H1 (cell line): ENCODE data around the gene SLC2A4. TPM values are rescaled to one million over a fixed set of nuclear protein-coding genes. Genes with fewer than 3 reads are reported as not detected.

ENCODE experiments used
- BRCA1 ChIP-seq: IDR thresholded peaks from 2 replicates; pipeline ENCODE4 v1.6.1; 2012; ENCODE audit warnings: low read depth, low read length, improper control_type of control experiment
- CTCF ChIP-seq, 3 experiments: IDR thresholded peaks; 1 replicate in 2 of 3; 2 replicates in 1 of 3; pipeline versions ENCODE4 v1.5.1 to v1.6.1; 2011; ENCODE audit warnings: low read length in 3 of 3, mild to moderate bottlenecking in 3 of 3, inconsistent platforms in 2 of 3, low read depth in 1 of 3, moderate library complexity in 1 of 3; ENCODE audit not compliant: insufficient read depth in 1 of 3; ENCODE audit errors: control extremely low read depth in 1 of 3
- GABPA ChIP-seq: IDR thresholded peaks from 2 replicates; pipeline ENCODE4 v1.6.1; 2011; ENCODE audit warnings: mild to moderate bottlenecking, low read length, moderate library complexity, borderline replicate concordance; ENCODE audit not compliant: insufficient read depth
- GTF2F1 ChIP-seq: IDR thresholded peaks from 2 replicates; pipeline ENCODE4 v1.6.1; 2012; ENCODE audit warnings: low read depth, low read length, improper control_type of control experiment, borderline replicate concordance
- HDAC2 ChIP-seq, 2 experiments: fragments of 300-600 bp in 1 of 2; sonication (generic) in 1 of 2; IDR thresholded peaks; 2 replicates each; pipeline ENCODE4 v1.6.1; 2011 to 2012; ENCODE audit warnings: low read depth in 2 of 2, low read length in 2 of 2, mild to moderate bottlenecking in 2 of 2, moderate library complexity in 2 of 2, borderline replicate concordance in 1 of 2, inconsistent platforms in 1 of 2
- KDM1A ChIP-seq: fragments of 200-600, 300-600 bp; sonication (generic); IDR thresholded peaks from 2 replicates; pipeline ENCODE4 v1.7.1; 2016; ENCODE audit warnings: mild to moderate bottlenecking, low read length, borderline replicate concordance
- KDM4A ChIP-seq: IDR thresholded peaks from one replicate; pipeline ENCODE4 v1.7.1; 2012; ENCODE audit warnings: low read depth, mild to moderate bottlenecking, moderate library complexity, low read length, inconsistent platforms; ENCODE audit not compliant: severe bottlenecking
- NRF1 ChIP-seq: IDR thresholded peaks from 2 replicates; pipeline ENCODE4 v1.6.1; 2011; ENCODE audit warnings: mild to moderate bottlenecking, low read depth, low read length, improper control_type of control experiment
- POLR2A ChIP-seq, 2 experiments: IDR thresholded peaks; 1 replicate in 1 of 2; 2 replicates in 1 of 2; pipeline ENCODE4 v1.6.1; 2011; ENCODE audit warnings: low read depth in 2 of 2, low read length in 2 of 2, mild to moderate bottlenecking in 2 of 2; ENCODE audit errors: control extremely low read depth in 1 of 2
- RBBP5 ChIP-seq: IDR thresholded peaks from 2 replicates; pipeline ENCODE4 v1.7.1; 2012; ENCODE audit warnings: low read depth, mild to moderate bottlenecking, inconsistent platforms, low read length, moderate library complexity, borderline replicate concordance
- RXRA ChIP-seq: IDR thresholded peaks from 2 replicates; pipeline ENCODE4 v1.6.1; 2011; ENCODE audit warnings: low read depth, mild to moderate bottlenecking, low read length, moderate library complexity; ENCODE audit not compliant: insufficient read depth
- SAP30 ChIP-seq: fragments of 300-600 bp; sonication (generic); IDR thresholded peaks from 2 replicates; pipeline ENCODE4 v1.7.1; 2012; ENCODE audit warnings: low read length, moderate library complexity, mild to moderate bottlenecking, inconsistent platforms; ENCODE audit not compliant: insufficient read depth, insufficient replicate concordance
- SP2 ChIP-seq: IDR thresholded peaks from 2 replicates; pipeline ENCODE4 v1.6.1; 2012; ENCODE audit warnings: mild to moderate bottlenecking, low read length, inconsistent platforms
- SRF ChIP-seq: IDR thresholded peaks from 2 replicates; pipeline ENCODE4 v1.6.1; 2011; ENCODE audit warnings: mild to moderate bottlenecking, low read depth, low read length, moderate library complexity
- TAF1 ChIP-seq: IDR thresholded peaks from 2 replicates; pipeline ENCODE4 v1.6.1; 2011; ENCODE audit warnings: mild to moderate bottlenecking, low read depth, low read length
- TCF12 ChIP-seq: IDR thresholded peaks from 2 replicates; pipeline ENCODE4 v1.6.1; 2011; ENCODE audit warnings: low read depth, mild to moderate bottlenecking, low read length
- TEAD4 ChIP-seq: IDR thresholded peaks from 2 replicates; pipeline ENCODE4 v1.6.1; 2012; ENCODE audit warnings: low read depth, low read length, inconsistent platforms, mixed read lengths
- YY1 ChIP-seq: IDR thresholded peaks from 2 replicates; pipeline ENCODE4 v1.6.1; 2011; ENCODE audit warnings: low read depth, mild to moderate bottlenecking, low read length
- polyA plus RNA-seq, 7 experiments: library from polyadenylated mRNA; depleted of rRNA in 3 of 7; stranded (reverse) in 5 of 7; unstranded in 2 of 7; fragments of >200 nt in 5 of 7; fragments of 200-250 nt in 2 of 7; gene quantifications; 1 replicate in 5 of 7; 2 replicates in 1 of 7; 4 replicates in 1 of 7; pipeline versions ENCODE4 v1.2.1 to v1.2.3, GENCODE V29; 2011 to 2013; ENCODE audit warnings: missing spikeins in 2 of 7, mixed read lengths in 2 of 7
- total RNA-seq: library from RNA; stranded (reverse); fragmentation: NEBNext Ultra II Directional; extraction: Animal tissue kit (Norgen Biotek cat#: 25700); gene quantifications from 2 replicates; pipeline ENCODE4 v1.2.1, GENCODE V29; 2021
- TF ChIP-seq, protein P1 (sequence below): IDR thresholded peaks from 2 replicates; pipeline ENCODE4 v1.6.1; 2012; ENCODE audit warnings: inconsistent platforms

The SLC2A4 gene
- total and polyA plus RNA-seq, 2 of the 8 experiments (the other 6 are each of a cell fraction or from before 2014, with no cell fraction given) = 5.7 to 6.9 TPM

GRCh38 chr17:7281953-7282751 is 634 bp downstream of the SLC2A4 start (continued):
- TF ChIP-seq TEAD4 (no peak), TAF1 (no peak; the same call in 1 of the 2 replicates), GABPA (no peak), RXRA (no peak), HDAC2 (IDR thresholded peaks at IDR 0.05; ENCODE audit: borderline replicate concordance in 1 of 2, low read depth in 2 of 2, low read length in 2 of 2) (no peak), KDM4A (peak; percentile 10), BRCA1 (no peak), YY1 (no peak), TCF12 (no peak), GTF2F1 (no peak), SRF (no peak), RBBP5 (0 out of 2 replicates have a peak, but pooled peaks have one; percentile 37), POLR2A (IDR thresholded peaks at IDR 0.05; ENCODE audit: control extremely low read depth in 1 of 2, low read depth in 2 of 2, low read length in 2 of 2) (no peak), SP2 (no peak), SAP30 (no peak), KDM1A (no peak), CTCF (IDR thresholded peaks at IDR 0.05; ENCODE audit: control extremely low read depth in 1 of 3, insufficient read depth in 1 of 3, low read depth in 1 of 3, low read length in 3 of 3) (no peak), NRF1 (peak; percentile 53)
- TF ChIP-seq, protein P1, sequence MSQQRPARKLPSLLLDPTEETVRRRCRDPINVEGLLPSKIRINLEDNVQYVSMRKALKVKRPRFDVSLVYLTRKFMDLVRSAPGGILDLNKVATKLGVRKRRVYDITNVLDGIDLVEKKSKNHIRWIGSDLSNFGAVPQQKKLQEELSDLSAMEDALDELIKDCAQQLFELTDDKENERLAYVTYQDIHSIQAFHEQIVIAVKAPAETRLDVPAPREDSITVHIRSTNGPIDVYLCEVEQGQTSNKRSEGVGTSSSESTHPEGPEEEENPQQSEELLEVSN = 0 out of 2 replicates have a peak, but pooled peaks have one; percentile 8
